Peyer's patch (tissue), 4 donors: ENCODE data around the gene CDKL1. TPM values are rescaled to one million over a fixed set of nuclear protein-coding genes. Genes with fewer than 3 reads are reported as not detected.

Experiments used
- DNase-seq, 3 donors: peaks; one replicate each; pipeline ENCODE4 v3.0.0-alpha.2; 2017 to 2019
- H3K27ac ChIP-seq, 4 donors: fragments of 200-600 bp; sonication (generic); one replicate each; pipeline ENCODE4 v1.5.1; 2016 to 2019
- H3K27me3 ChIP-seq, 2 donors: fragments of 200-600 bp; sonication (generic); one replicate each; pipeline ENCODE4 v1.5.1; 2019
- H3K36me3 ChIP-seq, 3 donors: fragments of 200-600 bp; sonication (generic); one replicate each; pipeline ENCODE4 v1.5.1; 2016 to 2019
- H3K4me1 ChIP-seq, 4 donors: fragments of 200-600 bp; sonication (generic); one replicate each; pipeline ENCODE4 v1.5.1; 2016 to 2019
- H3K4me3 ChIP-seq, 4 donors: fragments of 200-600 bp; sonication (generic); 1 replicate in 3 of 4; 2 replicates in 1 of 4; pipeline ENCODE4 v1.5.1; 2016 to 2019; ENCODE audit warnings: mild to moderate bottlenecking in 1 of 4
- H3K9me3 ChIP-seq, 4 donors: fragments of 200-600 bp; sonication (generic); one replicate each; pipeline ENCODE4 v1.5.1; 2016 to 2019; ENCODE audit warnings: mild to moderate bottlenecking in 1 of 4
- POLR2A ChIP-seq, 2 donors: fragments of 450-650 bp; IDR thresholded peaks; one replicate each; pipeline ENCODE4 v1.5.1; 2017; ENCODE audit warnings: antibody characterized with exemption in 2 of 2, mild to moderate bottlenecking in 2 of 2, moderate library complexity in 2 of 2
- total RNA-seq, 4 donors: library from RNA; depleted of rRNA; stranded (reverse); fragments of >200 nt; gene quantifications; one replicate each; pipeline ENCODE4 v1.1.0, GENCODE V29; 2016
- TF ChIP-seq, protein P1 (sequence below), 6 experiments: fragments of 450-650 bp in 4 of 6; fragments of 200-600 bp in 2 of 6; sonication (generic) in 1 of 6; IDR thresholded peaks; one replicate each; pipeline ENCODE4 v1.5.1; 2017 to 2019; ENCODE audit warnings: antibody characterized with exemption in 6 of 6, mild to moderate bottlenecking in 3 of 6, moderate library complexity in 1 of 6

Gene CDKL1
- total RNA-seq, 4 donors from 2014 or later = 11.3 to 20.4 (median 15.5) TPM

DNA sequence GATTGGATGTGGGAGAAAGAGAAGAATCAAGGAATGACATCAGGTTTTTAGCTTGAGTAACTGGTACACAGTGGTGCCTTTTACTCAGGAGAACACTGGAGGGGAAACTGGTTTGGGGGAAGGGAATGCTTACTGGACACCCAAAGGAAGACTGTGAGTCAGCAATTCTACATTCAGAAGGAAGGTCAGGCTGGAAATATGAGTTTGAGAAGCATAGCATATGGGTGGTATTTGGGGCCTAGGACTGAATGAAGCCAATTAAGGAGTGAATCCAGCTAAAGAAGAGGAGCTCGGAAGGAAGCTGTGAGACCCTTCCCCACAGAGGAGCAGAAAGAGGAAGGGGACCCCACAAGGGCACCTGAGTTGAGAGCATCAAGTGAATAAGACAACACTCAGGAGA, 49.2 kb downstream of the CDKL1 start:
- no peak for TF ChIP-seq POLR2A (IDR thresholded peaks at IDR 0.05)
- TF ChIP-seq, protein P1, sequence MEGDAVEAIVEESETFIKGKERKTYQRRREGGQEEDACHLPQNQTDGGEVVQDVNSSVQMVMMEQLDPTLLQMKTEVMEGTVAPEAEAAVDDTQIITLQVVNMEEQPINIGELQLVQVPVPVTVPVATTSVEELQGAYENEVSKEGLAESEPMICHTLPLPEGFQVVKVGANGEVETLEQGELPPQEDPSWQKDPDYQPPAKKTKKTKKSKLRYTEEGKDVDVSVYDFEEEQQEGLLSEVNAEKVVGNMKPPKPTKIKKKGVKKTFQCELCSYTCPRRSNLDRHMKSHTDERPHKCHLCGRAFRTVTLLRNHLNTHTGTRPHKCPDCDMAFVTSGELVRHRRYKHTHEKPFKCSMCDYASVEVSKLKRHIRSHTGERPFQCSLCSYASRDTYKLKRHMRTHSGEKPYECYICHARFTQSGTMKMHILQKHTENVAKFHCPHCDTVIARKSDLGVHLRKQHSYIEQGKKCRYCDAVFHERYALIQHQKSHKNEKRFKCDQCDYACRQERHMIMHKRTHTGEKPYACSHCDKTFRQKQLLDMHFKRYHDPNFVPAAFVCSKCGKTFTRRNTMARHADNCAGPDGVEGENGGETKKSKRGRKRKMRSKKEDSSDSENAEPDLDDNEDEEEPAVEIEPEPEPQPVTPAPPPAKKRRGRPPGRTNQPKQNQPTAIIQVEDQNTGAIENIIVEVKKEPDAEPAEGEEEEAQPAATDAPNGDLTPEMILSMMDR (IDR thresholded peaks at IDR 0.05) = no peak
- Histone ChIP-seq H3K4me1 (peaks cover 0 to 17% (median 0%) of the 10 kb centered on the region in 4 donors), H3K36me3 (no peaks in the 10 kb centered on the region), H3K4me3 (no peak overlapping the region), H3K9me3 (no peaks in the 10 kb centered on the region), H3K27me3 (no peaks in the 10 kb centered on the region), H3K27ac (no peak overlapping the region)
- DNase-seq = no peak

- TF ChIP-seq, protein P1 (IDR thresholded peaks at IDR 0.05) = no peak
- TF ChIP-seq POLR2A (IDR thresholded peaks at IDR 0.05) = no peak
- Histone ChIP-seq H3K36me3 (no peaks in the 10 kb centered on the region), H3K4me1 (peaks cover 0 to 19% (median 0%) of the 10 kb centered on the region in 4 donors), H3K27me3 (no peaks in the 10 kb centered on the region), H3K27ac (no peak overlapping the region), H3K4me3 (no peak overlapping the region), H3K9me3 (no peaks in the 10 kb centered on the region)
- no peak for DNase-seq
Observed at GRCh38 chr14:50345846-50346422, 50.7 kb downstream of the CDKL1 start.

DNA sequence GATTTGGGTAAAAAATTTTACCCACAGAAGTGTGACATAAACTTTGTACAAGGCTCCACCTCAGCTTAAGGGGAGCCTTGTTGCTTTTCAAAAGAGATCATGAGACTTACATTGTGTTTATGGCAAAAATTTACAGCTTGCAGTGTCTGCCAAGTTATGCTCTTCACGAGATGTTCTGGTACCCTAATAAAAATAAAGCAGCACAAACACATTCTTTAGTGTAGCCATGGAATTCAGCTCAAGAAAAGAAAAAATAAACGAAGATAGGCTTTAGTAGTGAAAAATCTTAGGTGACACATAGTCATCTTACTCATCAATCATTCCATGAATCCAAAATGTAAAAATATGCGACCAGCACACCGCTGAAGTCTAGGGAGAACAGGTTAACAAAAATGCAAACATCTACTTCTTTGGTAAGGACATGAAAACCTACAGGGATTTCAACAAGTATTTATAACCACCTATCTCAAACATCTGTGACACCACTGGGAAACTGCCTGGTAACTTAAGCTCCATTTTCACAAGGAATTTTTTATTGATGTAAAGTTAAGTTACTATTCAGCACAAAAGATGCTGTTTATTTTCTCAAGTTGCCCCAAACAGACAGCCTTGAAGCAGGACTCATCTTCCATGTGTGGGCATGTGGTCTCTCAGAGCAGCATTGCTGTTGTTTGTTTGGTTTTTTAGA, 51.7 kb downstream of the CDKL1 start:
- H3K36me3 ChIP-seq = no peaks in the 10 kb centered on the region
- TF ChIP-seq, protein P1 (IDR thresholded peaks at IDR 0.05) = no peak
- no peak for TF ChIP-seq POLR2A (IDR thresholded peaks at IDR 0.05)
- H3K4me1 ChIP-seq = peaks cover 0 to 19% (median 0%) of the 10 kb centered on the region in 4 donors
- no peaks in the 10 kb centered on the region for H3K27me3 ChIP-seq
- no peak overlapping the region for H3K4me3 ChIP-seq
- H3K27ac ChIP-seq = no peak overlapping the region
- DNase-seq = no peak
- no peaks in the 10 kb centered on the region for H3K9me3 ChIP-seq

- Histone ChIP-seq H3K36me3 (no peaks in the 10 kb centered on the region), H3K9me3 (no peaks in the 10 kb centered on the region), H3K4me1 (peaks cover 0 to 19% (median 0%) of the 10 kb centered on the region in 4 donors), H3K27me3 (no peaks in the 10 kb centered on the region), H3K4me3 (no peak overlapping the region), H3K27ac (no peak overlapping the region)
- no peak for DNase-seq
- TF ChIP-seq, protein P1 (IDR thresholded peaks at IDR 0.05) = no peak
- no peak for TF ChIP-seq POLR2A (IDR thresholded peaks at IDR 0.05)
Observed at GRCh38 chr14:50344116-50344775, 52.4 kb downstream of the CDKL1 start.

DNA sequence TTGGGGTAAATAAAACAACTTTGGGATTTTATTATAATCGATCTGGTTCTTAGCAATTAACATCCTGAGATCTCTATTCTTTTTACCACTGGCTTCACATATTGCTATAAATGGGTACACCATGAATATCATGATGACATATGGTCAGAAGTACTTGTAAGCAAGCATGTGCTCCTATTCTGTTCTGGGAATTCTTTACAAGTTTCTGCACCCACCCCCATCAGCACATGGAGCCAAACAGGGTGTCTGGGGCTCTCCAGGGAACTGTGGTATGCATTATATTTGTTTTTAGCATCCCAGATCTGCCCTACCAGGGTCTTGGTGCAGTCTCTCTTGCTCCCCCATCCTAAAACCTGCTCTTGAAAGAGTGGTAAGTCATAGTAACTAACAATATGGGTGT, 53.2 kb downstream of the CDKL1 start:
- Histone ChIP-seq H3K9me3 (no peaks in the 10 kb centered on the region), H3K4me3 (no peak overlapping the region), H3K27me3 (no peaks in the 10 kb centered on the region), H3K27ac (no peak overlapping the region), H3K36me3 (no peaks in the 10 kb centered on the region), H3K4me1 (peaks cover 0 to 19% (median under 1%) of the 10 kb centered on the region in 4 donors)
- no peak for TF ChIP-seq POLR2A (IDR thresholded peaks at IDR 0.05)
- TF ChIP-seq, protein P1 (IDR thresholded peaks at IDR 0.05) = no peak
- DNase-seq = no peak
